NCI-H2081 treated with DMSO at 0.1 percent for 48 hours (cell line): ENCODE measurements around the gene NDRG3.
"Not testable (repeated sequence)": the region's sequence is repeated elsewhere in the genome, so short reads cannot be mapped to it uniquely, and the experiment has no call there.

Experiments
- DNase-seq: peaks from one replicate; lab custom pipeline; 2025; lab: John Stamatoyannopoulos, UW

Gene NDRG3

DNA sequence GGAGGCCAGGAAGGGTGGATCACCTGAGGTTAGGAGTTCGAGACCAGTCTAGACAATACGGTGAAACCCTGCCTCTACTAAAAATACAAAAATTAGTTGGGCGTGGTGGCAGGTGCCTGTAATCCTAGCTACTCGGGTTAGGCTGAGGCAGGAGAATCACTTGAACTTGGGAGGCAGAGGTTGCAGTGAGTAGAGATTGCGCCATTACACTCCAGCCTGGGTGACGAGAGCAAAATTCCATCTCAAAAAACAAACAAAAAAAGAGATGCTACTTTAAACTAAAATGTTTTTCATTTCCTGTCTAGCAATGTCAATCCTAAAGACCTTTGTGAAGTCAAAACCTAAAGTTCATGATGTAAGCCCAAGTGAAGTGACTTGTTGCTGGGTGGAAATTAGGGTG lies 14.8 kb upstream of the NDRG3 start:
- DNase-seq = no peak

DNA sequence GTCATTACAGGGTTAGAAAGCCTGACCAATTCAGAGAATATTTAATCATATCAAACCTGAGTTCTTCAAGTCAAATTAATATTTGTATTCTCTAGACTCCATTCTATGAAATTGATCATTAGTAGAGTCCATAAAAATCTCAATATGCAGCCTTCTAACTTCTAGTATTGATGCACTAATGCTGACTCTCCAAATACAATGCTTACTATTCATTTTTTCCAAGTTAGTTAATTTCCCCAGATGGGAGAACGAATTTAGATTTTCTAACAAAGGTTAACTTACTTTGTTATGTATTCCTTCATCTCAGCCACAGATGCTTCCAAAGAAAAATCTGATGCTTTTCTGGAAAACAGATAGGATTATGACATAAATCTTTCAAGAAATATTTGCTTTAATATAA lies 12.4 kb upstream of the NDRG3 start:
- DNase-seq = no peak

DNA sequence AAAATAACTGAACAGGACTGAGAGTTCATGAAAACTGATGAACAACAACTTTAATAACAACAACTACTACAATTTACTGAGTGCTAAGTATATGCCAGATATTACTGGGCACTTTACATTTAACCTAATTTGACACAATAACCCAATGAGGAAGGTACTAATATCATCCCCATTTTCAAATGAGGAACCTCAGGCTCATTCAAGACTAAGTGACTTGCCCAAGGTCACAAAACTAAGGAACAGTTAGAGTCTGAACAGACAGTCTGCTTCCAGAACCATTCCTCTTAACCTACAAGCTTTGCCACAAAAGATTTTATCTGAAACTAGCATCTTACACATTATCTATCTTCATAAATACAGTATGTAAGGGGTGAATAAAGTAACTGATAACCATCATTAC lies 10.6 kb upstream of the NDRG3 start:
- DNase-seq = no peak

DNA sequence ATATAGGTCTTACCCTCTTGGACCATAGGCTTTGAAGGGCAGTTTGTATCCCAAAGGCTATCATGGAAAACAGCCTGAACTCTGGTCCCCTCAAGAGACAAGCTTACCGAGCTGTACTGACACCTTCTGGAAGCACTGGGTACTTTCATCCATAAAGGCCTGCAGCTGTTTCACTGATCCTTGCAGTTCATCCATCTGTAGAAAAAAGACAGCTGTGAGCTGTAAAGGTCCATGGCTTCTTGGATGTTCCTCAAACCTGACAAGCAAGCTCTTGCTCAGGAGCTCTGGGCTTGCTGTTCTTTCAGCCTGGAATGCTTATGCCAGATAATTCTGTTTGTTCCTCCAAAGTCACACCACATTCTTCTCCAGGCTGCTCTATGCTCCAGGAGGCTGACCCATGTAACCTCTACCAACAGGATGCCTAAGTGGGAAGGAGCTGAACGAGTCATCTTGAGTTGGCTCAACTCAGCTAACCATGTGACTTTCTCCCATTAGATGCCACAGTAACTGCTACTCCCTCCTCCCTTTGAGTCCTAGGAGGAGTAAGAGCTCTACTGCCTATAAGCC lies 8.8 kb upstream of the NDRG3 start:
- no peak for DNase-seq

DNA sequence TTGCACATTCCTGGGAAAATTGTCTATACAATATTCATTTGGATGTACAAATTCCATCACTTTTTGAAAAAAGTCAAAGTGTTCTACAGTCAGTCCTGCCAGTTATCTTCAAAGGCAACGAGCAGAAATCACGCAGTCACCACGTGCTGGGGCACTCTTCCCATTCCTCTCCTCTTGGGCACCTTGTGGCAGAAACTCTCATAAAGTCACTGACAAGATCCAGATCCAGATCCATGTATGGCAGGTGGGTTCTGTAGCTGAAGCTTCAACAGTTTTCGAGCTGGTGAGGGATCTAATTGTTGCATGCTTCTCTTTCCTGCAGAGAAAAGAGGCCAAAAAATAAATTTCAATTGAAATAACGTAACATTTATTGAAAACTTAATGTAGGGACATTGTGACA lies 6.7 kb upstream of the NDRG3 start:
- no peak for DNase-seq

DNA sequence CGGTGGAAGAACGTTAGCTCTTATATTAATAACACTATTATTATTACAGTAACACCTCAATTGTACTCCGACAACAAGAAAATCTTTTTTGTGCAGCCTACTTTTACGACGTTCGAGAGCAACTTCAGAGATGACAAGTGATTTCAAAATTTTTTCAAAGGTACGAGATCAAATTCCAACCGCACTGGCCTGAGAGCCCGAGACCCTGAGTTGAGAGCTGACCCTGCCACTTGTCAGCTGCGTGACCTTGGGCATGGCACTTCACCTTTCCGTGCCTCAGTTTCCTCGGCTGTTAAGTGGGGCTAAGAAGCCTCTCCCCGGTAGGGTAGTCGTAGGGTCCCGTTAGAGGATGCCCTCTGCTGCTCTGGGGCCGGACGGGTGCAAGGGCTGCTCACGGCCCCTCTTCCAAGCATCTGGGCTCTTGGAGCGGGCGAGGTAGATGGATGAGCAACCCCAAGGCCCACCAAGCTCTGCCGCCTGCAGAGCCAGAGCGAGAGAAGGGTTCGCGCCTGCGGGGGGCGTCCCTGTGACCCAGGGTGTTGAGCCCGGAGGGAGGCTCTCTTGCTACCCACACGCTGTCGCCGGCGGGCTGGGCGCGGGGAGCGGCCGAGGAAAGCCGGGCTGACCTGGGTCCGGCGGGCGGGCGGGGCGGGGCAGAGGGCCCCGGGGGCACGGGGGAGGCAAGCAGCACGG lies 510 bp downstream of the NDRG3 start:
- no peak for DNase-seq

DNA sequence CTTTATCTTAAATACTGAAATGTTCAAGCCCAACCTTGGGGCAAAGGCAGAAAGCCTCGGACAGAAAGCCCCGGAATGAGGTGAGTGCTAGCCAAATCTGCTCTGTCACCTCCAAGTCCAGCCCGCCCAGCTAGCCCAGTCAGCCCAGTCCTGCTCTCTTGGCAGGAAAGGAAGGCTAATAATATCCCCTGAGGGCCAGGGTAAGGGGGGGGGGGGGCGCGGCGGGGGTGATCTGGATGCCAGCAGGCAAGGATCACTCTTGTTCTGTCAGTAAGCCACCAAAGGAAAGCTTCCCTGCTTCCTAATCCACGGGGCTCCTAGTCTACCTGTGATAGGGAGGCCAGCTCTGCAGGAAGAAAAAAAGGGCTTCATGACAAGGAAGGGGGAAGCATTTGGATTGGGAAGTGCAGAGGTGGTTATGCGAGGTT lies 1.1 kb downstream of the NDRG3 start:
- DNase-seq = no peak

DNA sequence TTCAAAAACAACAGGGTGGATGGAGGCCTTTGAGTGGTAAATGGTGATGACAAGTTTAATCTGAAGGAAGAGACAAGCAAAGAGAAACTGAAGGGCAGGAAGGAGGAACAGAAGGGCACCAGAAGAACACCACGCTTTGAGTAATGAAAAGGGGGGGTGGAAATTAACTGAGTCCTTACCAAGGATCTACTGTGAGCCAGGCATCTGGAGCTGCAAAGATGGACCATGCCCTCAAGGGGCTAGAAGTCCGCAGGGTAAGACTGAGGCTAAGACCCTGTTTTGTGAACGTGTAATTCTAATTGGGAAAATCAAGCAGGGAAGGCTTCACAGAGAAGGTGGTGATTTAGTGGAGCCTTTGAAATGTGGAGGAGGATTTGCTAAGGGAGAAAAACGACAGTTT lies 1.6 kb downstream of the NDRG3 start:
- no peak for DNase-seq

DNA sequence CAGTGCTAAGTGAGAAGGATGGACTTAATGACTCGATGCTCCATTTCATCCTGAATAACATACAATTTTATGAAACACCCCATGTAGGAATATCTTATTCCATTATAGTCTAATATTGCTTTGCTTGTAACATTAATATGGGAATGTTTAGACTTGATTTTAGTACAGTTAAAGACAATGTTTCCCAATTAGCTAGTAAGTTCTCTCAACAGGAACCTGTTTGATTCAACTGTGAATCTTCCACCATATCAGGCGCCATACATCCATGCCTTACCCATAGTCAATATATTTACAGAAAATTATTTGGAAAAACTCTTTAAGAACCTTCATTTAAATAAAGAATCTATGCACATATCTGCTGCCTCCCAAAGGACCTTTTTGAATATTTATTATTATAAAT lies 3.3 kb downstream of the NDRG3 start:
- no peak for DNase-seq

DNA sequence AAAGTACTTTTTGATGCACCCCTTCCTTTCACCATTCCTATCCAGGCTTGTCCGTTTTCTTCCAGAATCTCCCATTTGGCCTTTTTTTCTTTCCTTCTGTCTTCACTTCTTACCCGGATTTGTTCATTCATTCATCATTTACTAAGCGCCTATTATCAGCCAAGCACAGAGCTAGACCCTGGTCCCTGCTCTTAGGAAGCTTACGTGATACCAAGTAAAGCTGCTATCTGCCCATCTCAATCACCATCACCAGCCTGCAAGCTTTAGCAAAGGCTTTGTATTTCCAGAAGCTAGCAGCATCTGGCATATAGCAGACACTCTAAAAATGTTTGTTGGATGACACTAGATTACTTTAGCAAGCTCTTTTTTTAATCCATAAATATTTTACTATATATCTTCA lies 4.8 kb downstream of the NDRG3 start:
- no peak for DNase-seq

DNA sequence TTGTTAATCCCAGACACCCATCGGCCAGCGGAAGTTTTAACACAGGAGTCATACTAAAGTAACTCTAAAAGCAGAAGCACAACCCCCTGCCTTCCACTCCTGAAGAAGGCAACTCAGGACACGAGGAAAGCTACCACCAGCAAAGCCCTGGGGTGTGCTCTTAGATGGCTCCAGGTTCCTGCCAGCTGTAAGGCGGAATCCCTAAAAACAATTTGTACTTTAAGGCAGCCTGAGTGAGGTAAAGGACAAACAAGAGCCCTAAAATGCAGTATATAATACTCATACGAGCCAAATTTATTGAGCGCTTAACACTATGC lies 8.7 kb downstream of the NDRG3 start:
- no peak for DNase-seq

DNA sequence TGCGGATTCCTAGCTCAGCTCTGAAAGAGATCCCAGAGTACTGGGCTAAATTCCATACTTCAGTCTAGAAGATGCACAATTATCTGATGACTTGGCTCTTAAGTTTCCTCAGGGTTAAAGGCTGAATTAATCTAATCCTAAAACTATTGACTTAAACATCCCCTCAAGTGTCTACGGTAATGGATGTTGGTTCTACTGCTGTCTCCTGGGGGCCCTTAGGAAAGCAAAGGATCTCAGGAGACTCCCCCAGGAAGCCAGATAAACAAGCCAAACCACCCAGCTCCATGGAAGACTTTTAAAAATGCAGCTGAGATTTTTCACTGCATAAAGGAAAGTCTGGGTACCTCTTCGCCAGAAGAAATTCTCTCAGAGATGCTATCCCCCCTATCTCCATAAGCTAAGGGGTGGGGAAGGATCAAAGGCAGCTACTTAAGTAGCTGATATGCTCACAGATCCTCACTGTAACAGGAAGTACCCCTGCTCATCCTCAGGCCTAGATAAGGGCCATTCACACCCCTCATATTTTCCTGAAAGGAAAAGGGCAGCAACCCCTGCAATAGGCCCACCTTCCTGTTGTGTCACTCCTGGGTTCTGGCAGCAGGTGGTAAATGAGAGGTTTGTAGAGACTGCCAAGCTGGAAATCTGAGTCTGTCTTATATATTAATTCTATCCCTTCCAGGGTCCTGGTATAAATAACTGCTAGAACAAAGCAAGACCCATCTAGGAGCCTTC lies 9.3 kb downstream of the NDRG3 start:
- no peak for DNase-seq

DNA sequence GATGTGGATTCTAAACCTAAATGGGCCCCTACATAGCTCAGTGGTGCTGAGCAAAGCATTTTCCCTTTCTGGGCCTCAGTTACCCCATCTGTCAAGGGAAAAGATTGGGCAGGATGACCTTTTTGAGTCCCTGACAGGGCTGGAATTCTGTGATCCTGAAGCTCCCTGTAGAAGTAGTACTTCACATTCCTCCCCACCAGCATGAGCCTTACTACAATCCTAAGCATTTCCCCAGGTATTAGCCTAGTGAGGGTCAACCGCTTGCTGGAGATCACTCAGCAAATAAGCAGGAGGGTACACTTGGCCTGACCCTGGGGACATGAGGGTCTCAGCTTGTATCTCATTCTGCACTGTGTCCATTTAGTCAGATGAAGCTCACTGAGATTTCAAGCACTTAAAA lies 13.4 kb downstream of the NDRG3 start:
- DNase-seq = no peak

DNA sequence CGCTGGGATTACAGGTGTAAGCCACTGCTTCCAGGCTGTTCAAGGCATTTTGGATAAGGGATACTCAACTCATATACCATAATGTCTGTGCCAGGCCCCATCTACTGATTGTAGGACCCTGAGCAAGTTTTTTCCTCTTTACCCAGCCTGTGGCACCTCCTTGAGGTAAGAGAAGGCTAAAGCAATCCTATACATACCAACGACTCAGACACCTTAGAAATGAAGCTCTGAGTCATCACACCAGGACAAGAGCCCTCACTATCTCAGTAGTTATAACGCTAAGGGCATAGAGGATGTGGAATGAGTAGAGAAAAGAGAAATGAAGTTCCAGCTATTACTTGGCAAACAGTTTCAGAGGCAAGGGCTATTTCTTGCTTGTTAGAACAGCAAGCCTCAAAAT lies 16.9 kb downstream of the NDRG3 start:
- DNase-seq = no peak

DNA sequence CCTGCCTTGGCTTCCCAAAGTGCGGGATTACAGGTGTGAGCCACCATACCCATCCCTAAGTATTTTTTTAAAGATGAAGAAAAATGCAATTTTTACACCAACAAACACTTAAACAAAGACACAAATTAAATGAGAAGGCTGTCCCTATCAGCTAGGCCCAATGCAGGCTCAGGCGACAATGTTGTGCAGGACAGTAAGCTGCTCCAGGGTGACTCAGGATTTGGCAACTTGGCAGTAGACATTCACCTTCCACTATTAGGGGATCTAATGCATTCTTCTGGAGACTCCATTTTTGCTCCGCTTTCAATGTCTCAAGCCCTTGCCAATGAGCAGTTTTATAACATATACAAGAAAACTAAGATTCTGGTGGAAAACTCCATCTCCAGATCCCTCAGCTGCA lies 19.7 kb downstream of the NDRG3 start:
- DNase-seq = no peak

DNA sequence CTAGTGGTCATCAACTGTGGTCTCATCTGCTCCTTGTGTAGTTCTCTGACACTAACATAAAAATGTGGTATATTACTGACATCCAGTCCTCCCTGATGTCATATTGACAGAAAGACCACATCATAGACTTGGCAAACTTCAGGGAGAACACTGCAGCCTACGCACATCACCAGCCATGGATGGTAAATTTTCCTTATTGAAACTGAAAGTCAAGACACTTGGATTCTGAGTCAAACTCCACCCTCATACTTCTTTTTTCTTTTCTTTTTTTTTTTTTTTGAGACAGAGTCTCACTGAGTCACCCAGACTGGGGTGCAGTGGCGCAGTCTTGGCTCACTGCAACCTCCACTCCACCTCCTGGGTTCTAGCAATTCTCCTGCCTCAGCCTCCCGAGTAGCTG lies 25.4 kb downstream of the NDRG3 start:
- DNase-seq = no peak

DNA sequence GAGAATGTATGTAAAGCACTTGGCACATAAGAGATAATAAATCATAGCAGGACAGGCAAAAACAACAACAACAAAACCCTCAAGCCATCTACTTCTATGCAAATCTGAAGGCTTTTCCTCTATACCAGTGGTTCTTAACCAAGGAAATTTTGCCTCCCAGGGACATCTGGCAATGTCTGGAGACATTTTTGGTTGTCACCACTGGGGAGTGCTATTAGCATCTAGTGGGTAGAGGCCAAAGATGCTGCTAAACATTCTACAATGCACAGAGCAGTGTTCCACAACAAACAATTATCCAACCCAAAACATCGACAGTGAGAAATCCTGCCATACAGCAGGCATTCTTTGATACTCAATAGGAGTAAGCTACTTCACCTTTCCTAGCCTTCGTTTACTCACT lies 28.2 kb downstream of the NDRG3 start:
- no peak for DNase-seq

DNA sequence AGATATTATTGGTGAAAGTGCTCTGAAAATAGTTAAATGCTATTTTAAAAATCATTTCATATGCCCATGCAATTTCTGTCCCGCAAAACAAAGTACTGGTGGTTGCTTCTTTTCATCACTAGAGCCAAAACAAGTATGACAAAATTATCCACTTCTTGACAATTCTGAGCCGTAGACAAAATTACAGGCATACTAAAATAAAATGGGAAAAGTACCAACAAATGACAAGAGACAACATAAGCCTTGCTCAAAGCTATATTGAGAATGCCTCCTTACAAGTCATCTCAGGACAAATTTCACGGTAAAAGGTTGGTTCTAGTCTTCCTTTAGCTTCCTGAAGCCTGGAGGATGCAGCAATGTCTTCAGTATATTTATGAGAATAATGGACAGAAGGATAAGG lies 28.9 kb downstream of the NDRG3 start:
- DNase-seq = no peak

DNA sequence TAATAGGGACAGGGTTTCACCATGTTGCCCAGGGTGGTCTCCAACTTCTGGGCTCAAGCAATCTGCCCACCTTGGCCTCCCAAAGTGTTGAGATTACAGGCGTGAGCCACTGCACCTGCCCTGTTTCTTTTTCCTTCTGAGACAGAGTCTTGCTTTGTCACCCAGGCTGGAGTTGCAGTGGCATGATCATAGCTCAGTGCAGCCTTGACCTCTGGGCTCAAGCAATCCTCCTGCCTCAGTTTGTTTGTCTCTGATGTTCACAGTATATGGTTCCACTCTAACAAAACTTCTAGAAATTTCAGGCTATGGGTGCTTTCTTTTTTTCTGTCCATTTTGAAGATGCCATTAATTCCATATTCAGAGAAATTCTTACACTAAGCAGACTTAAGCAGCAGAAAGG lies 33.1 kb downstream of the NDRG3 start:
- DNase-seq = no peak

DNA sequence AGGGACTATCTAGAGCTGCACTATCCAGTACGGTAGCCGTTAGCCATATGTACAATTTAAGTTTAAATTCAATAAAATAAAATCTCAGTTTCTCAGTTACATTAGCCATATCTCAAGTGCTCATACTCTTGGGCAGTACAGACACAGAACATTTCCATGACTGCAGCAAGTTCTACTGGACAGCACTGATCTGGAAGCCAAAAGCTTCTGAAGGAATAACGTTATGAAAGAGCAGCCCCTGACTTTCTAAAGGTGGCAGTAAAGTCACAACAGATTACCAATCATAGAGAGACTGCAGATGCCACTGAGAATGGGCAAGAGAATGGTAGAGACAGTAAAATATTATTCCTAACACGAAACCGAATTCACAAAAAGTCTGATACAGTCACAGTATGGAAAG lies 36.8 kb downstream of the NDRG3 start:
- DNase-seq = no peak

DNA sequence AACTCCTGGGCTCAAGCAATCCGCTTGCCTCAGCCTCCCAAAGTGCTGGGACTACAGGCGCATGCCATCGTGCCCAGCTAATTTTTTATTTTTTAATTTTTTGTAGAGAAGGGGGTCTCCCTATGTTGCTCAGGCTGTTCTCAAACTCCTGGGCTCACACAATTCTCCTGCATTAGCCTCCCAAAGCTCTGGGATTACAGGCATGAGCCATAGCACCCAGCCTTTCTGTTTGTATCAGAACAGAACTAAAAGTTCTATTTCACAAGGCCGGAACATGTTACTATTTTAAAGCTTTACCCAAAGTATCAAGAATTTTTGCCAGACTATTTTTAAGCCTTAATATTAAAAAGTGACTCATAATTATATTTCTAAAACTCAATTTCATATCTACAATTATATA lies 42.4 kb downstream of the NDRG3 start:
- no peak for DNase-seq

DNA sequence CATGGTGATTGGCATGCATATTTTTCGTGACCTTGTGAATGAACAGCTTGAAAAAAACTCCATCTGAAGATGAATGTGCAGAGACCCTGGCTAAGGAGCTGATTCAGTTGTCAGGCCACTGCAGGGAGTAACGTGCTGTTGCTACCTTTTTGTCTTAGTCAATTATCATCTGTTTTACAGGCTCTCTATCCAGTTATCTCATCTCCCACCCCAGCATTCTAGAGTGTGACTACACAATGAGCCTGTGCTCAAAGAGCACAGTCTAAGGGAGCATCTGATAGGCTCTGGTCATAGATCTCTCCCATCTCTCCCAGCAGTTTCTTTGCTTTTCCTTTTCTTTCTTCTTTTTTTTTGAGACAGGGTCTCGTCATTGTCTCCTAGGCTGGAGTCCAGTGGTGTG lies 45.5 kb downstream of the NDRG3 start:
- DNase-seq = no peak

DNA sequence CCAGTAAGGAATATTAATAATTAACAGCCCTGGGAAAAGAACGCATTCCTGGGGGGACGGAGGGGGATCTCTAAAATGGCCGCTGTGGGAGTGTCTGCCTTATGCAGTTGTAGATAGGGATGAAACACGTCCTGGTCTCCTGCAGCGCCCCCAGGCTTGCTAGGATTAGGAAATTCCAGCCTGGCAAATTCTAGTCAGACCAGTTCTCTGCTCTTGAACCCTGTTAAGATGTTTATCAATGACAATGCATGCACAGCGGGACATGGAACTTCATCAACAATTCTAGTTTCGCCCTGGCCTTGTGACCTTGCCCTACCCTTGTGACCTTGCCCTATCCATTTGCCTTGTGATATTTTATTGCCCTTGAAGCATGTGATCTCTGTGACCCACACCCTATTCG lies 50.4 kb downstream of the NDRG3 start:
- DNase-seq = not testable (repeated sequence)

DNA sequence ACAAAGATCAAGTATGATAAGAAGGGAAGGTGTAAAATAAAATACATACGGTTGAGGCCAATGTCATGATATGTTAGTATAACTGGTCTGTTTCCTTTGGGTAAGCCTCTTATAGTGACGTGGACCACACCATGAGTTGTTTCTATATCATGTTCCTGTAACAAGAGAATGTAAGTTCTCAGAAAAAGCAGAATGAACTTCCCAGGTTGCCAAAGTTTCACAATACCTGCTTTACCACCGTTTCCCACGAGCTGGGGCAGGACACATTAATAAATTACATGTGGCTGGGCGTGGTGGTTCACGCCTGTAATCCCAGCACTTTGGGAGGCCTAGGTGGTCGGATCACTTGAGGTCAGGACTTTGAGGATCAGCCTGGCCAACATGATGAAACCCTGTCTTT lies 57.3 kb downstream of the NDRG3 start:
- no peak for DNase-seq
